AG08396 (cell line): ENCODE data around the gene PFN1.
A peak's percentile ranks its signal among the peaks of the same experiment; 100 is the strongest.

Experiments used
- DNase-seq: peaks from one replicate; pipeline ENCODE4 v3.0.0; 2012; ENCODE audit warnings: low spot score, mixed read lengths

The PFN1 gene

DNA sequence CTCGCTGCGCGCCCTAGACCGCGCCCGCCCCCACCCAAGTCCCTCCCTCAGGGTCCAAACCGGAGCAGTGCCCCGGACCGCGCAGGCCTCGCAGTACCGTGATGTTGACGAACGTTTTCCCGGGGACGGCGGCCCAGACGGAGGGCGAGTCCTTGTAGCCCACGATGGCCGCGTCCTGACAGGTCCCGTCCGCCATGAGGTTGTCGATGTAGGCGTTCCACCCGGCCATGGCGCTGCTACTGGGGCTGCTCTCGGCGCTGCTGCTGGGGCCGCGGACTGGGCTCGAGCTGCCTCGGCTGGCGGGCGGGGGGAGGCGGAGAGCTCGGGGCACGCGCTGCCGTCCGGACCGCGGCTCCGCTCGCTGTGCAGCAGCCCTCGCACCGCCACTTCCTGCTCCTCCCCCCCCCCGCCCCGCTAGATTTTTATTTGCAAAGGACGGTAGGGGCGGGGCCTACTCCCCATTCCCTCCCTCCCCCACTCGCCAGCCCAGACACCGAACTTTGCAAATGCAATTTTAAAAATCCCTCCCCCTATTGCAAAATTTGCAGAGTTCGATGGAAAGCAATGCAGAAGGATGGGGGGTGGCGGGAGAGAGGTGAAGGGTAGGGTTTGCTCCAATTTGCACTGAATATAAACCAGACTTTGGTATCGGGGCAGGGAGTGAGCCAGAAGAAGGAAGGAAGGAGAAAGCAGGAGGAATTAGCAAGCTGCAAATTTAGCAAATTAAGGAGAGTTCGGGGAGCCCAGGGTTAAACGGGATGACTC, at the start of gene PFN1:
PFN1 (minus strand) TSS at position 365 of the 765 bp plus-strand sequence; CDS start at position 229, 136 bp downstream.
- peak; percentile 94 for DNase-seq

DNA sequence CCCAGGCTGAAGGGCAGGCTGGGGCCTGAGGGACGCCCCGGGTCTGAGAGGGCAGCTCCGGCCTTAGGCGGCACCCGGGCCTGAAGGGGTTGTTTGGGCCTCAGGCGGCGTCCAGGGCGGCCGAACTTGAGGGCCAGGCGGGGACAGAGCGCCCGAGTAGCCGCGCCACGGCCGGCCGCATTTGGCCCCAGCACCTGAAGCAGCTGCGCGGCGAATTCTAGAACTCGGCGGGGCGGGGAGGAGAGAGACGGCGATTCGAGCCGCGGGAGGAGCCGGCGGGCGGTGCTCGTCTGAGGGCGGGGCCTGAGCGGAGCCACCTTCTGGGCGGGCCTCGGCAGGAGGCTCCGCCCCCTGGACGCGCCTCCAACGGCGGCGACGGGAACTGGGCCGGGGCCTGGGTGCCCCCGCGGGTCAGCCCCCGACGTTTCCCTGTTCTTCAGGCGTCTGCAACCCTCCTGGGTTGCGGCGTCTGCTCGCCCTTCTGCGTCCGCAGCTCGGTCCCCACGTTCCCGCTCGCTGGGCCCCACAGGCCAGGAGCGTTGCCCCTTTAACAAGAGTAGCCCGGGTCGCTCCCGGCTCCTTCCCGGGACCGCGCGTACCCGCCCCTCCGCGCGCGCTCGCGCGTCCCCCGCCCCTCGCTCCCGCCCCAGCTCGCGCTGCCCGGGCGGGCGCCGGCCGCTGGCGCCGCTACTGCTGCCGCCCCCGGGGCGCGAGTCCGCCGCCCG, 49.1 kb upstream of the PFN1 start, which contains the start of the genes INCA1 and KIF1C:
INCA1 (minus strand) TSS at position 221 of the 725 bp plus-strand sequence. CDS start 3,085 bp downstream, outside the sequence.
KIF1C (plus strand) TSS at position 649 of the 725 bp plus-strand sequence. CDS start 2,297 bp downstream, outside the sequence.
- peak; percentile 99 for DNase-seq

DNA sequence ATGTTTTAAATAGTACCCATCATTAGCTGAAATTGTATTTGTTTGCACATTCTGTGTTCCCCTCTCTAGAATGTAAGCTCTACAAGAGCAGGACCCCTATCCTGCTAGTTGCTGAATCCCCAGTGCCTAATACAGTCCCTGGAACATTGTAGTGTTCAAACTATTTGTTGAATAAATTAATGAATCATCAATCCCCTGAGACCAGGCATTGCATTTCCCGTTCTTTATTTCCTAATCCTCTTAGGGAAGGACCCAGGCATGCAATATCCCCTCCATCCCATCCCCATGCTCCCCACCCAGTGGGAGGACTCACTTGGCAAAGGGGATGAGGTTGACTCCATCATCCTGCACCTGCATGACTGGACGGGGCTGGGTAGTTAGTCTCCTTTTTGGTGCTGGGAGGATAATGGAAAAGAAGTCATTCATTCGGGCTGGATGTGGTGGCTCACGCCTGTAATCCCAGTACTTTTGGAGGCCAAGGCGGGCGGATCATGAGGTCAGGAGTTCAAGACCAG, 45.8 kb upstream of the PFN1 start:
- no peak for DNase-seq

DNA sequence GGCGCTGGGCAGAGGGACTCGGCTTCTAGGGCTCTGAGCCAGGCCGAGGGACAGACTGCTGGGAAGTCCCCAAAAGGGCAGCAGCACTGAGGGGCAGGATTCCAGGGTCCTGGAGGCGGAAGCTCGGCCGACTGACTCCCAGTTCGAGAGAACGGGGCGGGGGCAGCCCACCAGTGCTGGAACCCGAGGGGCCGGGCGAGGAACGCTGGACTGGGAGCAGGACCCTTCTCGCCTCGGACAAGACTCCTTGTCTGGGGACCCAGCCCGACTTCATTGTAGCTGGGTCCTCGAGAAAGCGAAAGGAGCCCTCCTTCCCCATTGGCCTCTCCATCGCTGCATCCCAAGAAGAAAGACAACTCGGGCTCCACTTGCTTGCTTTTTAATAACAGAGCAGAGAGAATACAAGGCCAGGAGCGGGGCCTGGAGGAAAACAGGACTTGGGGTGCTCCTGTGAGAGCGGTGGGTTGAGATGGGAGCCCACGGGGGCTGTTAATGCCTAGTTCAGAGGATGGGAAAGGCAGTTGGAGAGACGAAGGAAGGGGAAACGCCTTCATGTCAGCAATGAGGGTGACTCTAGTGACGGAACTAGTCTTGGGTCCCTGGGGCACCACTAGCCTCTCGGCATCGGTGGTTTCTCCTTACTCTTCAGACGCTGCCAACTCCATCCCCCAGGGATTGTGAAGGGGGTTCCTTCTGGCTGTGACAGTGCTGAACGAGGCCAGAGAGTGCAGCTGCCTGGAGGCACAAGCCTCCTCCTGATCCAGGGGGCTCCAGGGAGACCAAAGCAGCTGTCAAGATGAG, 39.6 kb upstream of the PFN1 start:
- peak; percentile 39 for DNase-seq

DNA sequence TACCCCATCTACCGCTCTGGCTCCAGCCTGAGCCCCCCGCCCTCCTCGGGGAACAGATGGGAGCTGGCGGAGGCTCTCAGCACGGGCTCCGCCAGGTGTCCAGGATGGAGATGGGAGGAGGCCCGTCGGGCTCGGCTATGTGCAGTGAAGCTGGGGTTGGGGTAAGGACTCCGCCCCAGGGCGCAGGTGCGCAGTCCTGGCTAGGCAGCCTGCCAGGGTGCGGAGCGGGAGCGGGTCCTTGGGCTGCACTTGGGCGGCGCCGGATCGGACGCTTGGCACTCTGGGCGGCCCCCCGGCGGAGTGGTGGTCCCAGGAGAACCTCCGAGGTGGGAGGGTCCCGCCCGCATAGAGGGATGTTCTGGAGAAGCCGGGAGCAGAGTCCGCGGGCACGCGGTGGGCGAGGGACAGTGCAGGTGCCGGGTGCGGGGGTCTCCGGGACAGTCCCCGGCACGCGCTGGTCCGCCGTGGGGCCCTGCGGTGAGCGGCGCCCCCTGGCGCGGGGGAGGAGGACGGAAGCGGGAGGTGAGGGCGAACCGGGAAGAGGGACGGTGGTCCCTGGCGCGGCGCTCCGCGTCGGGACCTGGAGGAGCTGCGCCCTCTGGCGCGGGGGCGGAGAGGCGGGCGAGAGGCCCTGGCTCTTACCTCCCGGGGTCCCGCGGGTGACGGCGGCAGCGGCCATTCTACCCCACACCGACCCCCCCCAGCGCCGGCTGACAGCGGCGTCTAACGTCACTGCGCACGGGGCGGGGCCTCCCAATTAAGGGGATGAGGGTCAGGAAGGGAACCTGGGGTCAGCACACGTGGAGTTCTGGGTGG, 38.8 kb upstream of the PFN1 start, which contains the start of gene CAMTA2:
CAMTA2 (minus strand) TSS at position 725 of the 816 bp plus-strand sequence. CDS start 1,453 bp downstream, outside the sequence.
- DNase-seq: peak; percentile 84

- no peak for DNase-seq
Measured at GRCh38 chr17:4986403-4986802, 38.1 kb upstream of the PFN1 start.

DNA sequence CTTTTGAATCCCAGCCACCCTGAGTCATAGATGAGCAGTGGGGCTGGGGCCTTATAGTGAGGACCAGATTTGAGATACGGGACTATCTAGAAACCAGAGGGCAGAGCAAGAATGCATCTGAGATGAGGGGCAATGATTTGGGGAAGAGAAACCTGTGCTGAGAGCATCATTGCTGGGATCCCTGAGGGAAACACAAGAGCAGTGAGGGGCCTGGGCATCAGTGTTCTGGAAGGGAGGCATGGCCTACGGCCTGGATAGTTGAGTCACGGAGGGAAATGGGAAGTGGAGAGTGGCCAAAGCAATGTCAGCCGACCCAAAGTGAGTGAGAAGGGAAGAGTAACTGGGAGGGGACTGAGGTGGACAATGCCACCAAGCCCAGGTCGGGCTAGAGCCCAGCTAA, 34.0 kb upstream of the PFN1 start:
- DNase-seq: no peak

DNA sequence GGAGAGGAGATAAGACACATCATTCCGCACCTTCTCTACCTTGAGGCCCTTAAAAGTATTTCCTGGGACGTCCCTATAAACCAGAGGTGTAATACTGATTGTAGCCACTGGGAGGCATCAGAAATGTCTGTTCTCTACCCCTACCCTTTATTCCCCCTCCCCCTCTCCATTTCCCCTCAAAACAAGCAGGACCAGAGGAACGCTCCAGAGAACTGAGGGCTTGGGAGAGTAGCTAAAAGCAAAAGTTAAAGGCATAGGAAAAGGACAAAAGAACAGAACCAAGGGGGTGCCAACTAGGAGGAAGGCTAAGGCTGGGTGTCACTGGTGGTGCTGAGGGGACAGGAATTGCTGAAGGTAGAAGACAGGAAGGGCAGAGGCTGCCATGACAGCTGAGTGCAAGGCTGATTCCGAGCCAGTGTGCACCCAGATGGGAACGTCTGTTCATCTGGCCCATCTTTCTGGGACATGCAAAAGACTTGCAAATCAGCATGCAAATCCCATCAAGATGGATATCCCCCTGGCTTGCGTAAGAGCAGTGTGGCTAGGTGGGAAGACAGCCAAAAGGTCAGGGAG, 32.4 kb upstream of the PFN1 start:
- DNase-seq: peak; percentile 46

DNA sequence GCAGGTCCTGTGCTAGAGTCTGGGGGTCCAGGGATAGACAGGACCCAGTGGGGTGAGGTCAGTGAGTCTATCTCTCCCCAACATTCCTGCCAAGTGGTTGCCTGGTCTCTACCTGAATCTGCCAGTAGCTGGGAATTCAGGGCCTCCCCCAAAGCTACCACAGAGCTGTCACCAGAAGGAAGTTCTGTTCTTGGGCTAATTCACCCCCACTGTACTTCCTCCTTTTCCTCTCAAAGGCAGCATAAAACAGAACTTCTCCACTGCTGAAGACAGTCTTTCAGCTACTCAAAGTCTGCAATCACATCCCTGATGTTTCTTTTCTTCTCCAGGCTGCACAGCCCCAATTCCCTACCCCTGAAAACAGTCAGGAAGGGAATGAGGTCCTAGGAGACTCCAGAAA, 30.4 kb upstream of the PFN1 start:
- DNase-seq: no peak

- DNase-seq: no peak
Measured at GRCh38 chr17:4974115-4974670, 25.9 kb upstream of the PFN1 start.

DNA sequence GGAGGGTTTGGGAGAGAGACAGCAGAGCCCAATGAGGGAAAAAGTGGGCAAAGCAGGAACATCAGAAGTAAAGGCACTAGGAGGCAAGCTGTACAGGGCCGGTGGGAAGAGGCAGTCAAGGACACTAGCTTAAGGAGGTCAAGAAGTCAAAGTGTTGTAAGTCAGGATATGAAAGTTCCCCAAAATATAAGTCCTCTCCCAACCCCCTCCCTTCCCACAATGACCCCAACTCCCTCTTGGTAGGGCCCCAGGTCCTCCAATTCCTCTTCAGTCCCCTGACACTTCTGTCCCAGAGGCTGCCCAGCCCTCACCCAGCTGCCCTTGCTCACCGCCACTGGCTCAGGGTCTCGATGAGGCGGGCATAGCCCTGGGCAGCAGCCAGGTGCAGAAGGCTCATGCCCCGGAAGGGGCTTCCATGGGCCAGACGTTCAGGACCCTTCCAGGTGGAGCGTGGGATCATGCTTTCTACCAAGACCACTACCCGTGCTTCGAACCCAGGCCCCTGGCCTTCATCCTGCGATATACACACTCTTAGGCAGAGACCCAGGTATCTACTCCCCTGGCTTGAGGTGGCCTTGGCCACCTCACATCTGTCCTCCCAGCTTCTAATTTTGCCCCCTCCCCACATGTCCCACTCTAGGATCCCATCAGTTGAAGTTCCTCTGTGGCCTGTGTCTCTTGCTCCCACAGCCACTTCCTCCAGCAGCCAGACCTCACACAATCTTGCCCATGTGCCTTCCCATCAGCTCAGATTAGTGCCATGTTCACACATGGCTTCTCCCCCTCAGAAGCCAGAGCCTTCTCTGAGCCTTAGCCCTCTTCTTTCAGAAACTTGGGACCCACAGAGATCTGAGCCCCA, 25.2 kb upstream of the PFN1 start:
- DNase-seq: no peak

DNA sequence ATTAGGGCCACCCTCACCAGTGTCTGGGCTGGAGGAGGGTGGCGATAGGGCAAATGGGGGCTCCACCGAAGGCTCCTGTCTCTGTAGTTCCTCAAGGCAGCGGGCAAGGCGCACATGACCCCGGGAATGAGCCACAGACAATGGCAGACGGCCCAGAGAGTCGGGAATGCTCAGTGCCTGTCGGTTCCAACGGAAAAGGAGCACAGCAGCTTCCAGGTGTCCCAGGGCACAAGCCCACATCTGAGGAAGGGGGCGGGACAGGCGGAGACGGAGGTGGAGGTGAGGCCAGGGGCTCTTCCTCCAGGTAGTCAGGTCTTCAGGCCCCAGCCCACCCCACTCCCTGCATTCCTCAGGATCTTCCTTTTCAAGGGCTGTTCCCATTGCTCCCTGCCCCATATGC, 24.4 kb upstream of the PFN1 start:
- no peak for DNase-seq

DNA sequence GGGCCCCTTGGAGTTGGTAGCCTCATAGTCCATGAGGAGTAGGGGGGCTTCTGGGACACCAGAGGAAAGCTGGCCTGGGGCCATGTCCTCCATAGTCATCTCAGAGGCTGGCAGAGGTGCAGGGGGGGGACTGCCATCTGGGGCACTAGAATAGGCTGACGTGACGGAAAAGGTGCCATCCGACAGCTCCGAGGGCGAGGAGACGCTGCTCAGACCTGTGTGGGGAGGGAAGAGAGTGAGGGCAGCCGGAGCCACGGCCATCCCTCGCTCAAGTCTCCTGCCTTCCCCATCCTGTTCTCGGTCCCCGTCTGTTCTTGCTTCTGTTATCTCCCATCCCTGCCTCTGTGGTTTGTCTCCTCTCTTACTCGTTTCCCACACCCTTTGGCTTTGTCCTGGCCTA, 24.0 kb upstream of the PFN1 start:
- DNase-seq: no peak

GRCh38 chr17:4971826-4972225, 23.5 kb upstream of the PFN1 start:
- no peak for DNase-seq

DNA sequence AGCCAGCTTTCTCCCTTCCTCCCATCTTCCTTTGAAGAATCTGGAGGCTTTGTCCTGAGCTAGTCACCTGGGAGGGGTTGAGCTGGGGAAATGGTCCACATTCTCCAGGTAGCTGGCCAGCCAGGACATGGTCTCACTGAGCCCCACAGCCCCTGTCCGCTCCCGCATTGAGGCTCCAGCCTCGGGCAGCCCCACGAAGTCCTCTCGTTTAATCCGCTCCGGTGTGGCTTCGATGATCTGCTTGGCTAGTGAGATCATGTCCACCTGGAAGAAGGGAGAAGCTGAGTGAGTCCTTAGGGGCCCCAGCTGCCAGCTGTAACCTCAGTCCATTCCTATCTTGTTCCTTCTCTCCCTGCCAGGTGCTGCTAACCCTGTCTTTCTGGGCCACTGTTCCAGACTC, 21.9 kb upstream of the PFN1 start:
- DNase-seq: no peak

- DNase-seq: peak; percentile 29
Measured at GRCh38 chr17:4969551-4970173, 21.3 kb upstream of the PFN1 start.

- DNase-seq: peak; percentile 84
Measured at GRCh38 chr17:4969047-4969550, 20.8 kb upstream of the PFN1 start.

DNA sequence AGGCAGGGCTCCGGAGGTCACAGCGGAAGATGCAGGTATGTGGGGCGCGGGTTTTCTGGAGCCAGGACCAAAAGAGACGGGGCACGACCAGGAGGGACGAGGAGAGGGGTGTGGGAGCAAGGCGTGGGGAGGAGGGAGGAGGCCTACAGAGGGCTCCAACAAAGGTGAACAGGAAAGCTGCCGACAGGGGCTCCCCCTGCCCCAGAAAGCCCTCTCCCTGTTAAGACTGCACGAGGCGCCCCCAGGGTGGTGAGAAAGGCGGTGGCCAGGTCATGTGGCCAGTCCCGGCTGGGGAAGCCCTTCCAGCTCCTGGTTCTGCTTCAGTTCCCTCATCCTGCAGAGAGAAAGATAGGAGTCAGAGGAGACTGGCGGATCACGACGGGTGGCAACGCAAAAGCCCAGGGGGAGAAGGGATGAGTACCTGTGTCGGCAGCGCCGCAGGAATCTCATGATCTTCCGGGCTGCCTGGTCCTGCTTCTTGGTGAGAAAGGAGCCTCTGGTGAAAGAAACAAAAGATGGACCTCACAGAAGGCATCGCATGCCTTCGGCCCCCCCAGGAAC, 20.2 kb upstream of the PFN1 start:
- peak; percentile 14 for DNase-seq
